HG02885 (cell line): ENCODE results near the gene PDZRN3.
"Not testable (repeated sequence)": the region's sequence is repeated elsewhere in the genome, so short reads cannot be mapped to it uniquely, and the experiment has no call there.

Source experiments
- ATAC-seq: cut with Tn5 transposase; IDR thresholded peaks from one replicate; pipeline ENCODE4 v1.9.1; 2021; ENCODE audit warnings: mild to moderate bottlenecking; ENCODE audit not compliant: unreplicated experiment, poor library complexity

Gene PDZRN3

GRCh38 chr3:73597476-73597875 lies 27.3 kb downstream of the PDZRN3 start:
- ATAC-seq: no peak

- ATAC-seq: no peak
Observed at GRCh38 chr3:73592154-73593144, 32.3 kb downstream of the PDZRN3 start.

- ATAC-seq: no peak
Observed at GRCh38 chr3:73591286-73591800, 33.4 kb downstream of the PDZRN3 start.

- ATAC-seq: no peak
Observed at GRCh38 chr3:73586628-73587027, 38.1 kb downstream of the PDZRN3 start.

- ATAC-seq: no peak
Observed at GRCh38 chr3:73586190-73586589, 38.6 kb downstream of the PDZRN3 start.

- no peak for ATAC-seq
Observed at GRCh38 chr3:73584873-73585272, 39.9 kb downstream of the PDZRN3 start.

- no peak for ATAC-seq
Observed at GRCh38 chr3:73582535-73582934, 42.2 kb downstream of the PDZRN3 start.

- no peak for ATAC-seq
Observed at GRCh38 chr3:73581134-73581846, 43.5 kb downstream of the PDZRN3 start.

GRCh38 chr3:73580343-73580742 lies 44.4 kb downstream of the PDZRN3 start:
- no peak for ATAC-seq

GRCh38 chr3:73577704-73578103 lies 47.0 kb downstream of the PDZRN3 start:
- ATAC-seq: no peak

- no peak for ATAC-seq
Observed at GRCh38 chr3:73576999-73577461, 47.7 kb downstream of the PDZRN3 start.

- ATAC-seq: no peak
Observed at GRCh38 chr3:73575953-73576352, 48.8 kb downstream of the PDZRN3 start.

- ATAC-seq: no peak
Observed at GRCh38 chr3:73575519-73575918, 49.2 kb downstream of the PDZRN3 start.

- no peak for ATAC-seq
Observed at GRCh38 chr3:73573204-73573603, 51.5 kb downstream of the PDZRN3 start.

GRCh38 chr3:73572368-73572767 lies 52.4 kb downstream of the PDZRN3 start:
- no peak for ATAC-seq

- ATAC-seq: no peak
Observed at GRCh38 chr3:73571238-73571794, 53.4 kb downstream of the PDZRN3 start.

GRCh38 chr3:73569246-73569760 lies 55.4 kb downstream of the PDZRN3 start:
- no peak for ATAC-seq

- ATAC-seq: no peak
Observed at GRCh38 chr3:73568371-73568862, 56.3 kb downstream of the PDZRN3 start.

- ATAC-seq: not testable (repeated sequence)
Observed at GRCh38 chr3:73565374-73565773, 59.4 kb downstream of the PDZRN3 start.

- ATAC-seq: no peak
Observed at GRCh38 chr3:73563896-73564582, 60.7 kb downstream of the PDZRN3 start.
